ENCODE data around the gene NPAS3. TPM values are rescaled to one million over a fixed set of nuclear protein-coding genes. Genes with fewer than 3 reads are reported as not detected.

Gene NPAS3
- polyA plus RNA-seq, 1 donor, result 1.0 TPM

DNA sequence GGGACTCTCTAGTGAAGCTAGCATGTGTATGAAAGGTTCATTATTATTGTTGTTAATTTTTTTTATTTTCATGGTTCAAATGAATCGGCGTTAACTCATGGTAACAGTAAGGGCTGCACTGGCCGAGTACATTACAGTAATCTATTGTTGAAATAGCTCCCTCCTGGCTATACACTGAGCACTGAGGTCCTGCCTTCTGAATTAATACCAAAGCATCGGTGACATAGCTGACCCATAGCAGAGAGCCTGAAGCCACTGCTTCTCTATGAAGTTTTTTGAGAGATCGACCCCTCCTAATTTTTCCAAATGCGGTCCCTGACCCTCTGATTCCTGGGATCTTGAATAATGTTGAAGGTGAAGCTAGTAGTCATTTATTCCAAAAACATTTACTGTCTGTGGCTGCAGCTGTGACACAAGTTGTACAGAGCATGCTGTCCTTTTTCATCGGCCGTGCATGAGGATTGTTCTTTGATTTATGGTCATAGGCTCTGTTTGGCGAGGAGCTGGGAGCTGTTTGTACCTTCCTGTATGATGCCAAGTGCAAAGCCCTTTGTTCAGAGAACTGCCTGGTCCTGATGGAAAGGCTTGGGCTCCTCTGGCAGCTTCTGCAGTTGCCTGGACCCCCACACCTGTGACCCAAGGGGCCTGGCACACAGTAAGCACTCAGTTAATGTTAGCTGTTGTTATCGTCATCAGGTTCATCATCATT, 525.7 kb downstream of the NPAS3 start:
- Histone ChIP-seq H3K27ac (ENCODE audit: low read length) (no peak overlapping the region), H3K4me3 (ENCODE audit: low read length) (no peak overlapping the region), H3K4me1 (ENCODE audit: control insufficient read depth, insufficient read depth, low read length) (no peaks in the 10 kb centered on the region), H3K9me3 (ENCODE audit: control insufficient read depth, low read depth, low read length) (no peaks in the 10 kb centered on the region), H3K36me3 (ENCODE audit: control insufficient read depth, insufficient read depth, low read length) (no peaks in the 10 kb centered on the region), H3K27me3 (ENCODE audit: control insufficient read depth, insufficient read depth, low read length) (peaks cover 3% of the 10 kb centered on the region)
- 100% methylated on average over 2 of the region's 10 CpGs for WGBS (ENCODE audit: insufficient coverage, low lambda C conversion rate)
- no peak for DNase-seq

DNA sequence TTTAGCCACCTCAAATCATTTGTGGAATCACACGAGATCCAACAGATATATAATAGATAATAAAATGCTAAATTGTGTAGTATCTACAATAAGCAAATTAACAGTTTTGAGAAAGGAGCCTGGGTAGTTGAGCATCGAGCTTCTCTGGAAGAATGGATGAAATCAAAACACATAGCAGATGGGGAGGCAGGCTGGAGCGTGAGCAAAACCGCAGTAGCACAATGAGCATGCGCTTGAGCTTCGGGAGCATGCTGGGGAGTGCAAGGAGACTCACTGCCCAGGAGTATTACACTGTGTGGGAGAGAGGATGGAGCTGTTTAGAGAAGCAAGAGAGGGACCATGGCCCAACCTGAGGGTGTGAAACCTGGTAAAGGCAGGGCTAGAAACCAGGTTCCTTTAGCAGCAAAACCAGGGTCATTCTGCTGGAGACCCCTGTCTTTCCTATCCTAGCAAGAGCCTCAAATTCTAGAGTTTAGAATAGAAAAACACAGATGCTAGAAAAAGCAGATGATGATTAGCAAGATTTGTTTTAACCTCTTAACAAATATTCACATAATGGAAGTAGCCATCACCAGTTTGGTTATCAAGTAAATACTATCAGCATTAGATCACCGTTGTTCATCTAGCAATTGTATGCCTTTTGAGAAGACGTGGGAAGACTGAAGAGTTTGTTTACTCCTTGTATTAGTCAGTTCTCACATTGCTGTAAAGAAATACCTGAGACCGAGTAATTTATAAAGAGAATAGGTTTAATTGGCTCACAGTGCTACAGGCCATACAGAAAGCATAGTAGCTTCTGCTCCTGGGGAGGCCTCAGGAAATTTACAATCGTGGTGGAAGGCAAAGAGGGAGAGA, 527.4 kb downstream of the NPAS3 start:
- no peak for DNase-seq

DNA sequence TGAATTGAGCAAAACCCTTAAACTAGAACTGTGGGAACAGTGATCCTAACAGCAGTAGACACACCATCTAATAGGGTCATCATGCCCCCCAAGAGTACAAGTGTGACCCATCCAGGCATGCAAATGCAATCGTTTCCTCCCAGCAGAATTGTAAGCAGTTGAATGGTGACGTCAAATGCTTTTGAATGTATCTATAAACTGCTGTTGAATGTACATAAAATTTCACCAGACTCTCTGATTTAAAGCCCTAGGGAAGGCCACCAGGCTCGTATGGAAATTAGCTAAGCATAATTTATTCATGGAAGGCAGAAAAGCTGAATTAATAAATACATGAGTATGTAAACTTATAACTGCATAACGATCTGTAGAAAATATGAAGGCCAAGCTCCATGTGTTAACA, 529.3 kb downstream of the NPAS3 start:
- no peak for DNase-seq
- 71% methylated on average over 1 of the region's 4 CpGs for whole genome bisulfite sequencing (ENCODE audit: insufficient coverage, low lambda C conversion rate)
- H3K4me1 ChIP-seq (ENCODE audit: control insufficient read depth, insufficient read depth, low read length), result no peaks in the 10 kb centered on the region

More for the DNA sequence above, 527.4 kb downstream of the NPAS3 start:
- peaks cover 3% of the 10 kb centered on the region for H3K27me3 ChIP-seq (ENCODE audit: control insufficient read depth, insufficient read depth, low read length)
- H3K36me3 ChIP-seq (ENCODE audit: control insufficient read depth, insufficient read depth, low read length), result no peaks in the 10 kb centered on the region
- no CpG with 5 or more reads among the region's 10 CpGs for WGBS (ENCODE audit: insufficient coverage, low lambda C conversion rate)
- H3K4me3 ChIP-seq (ENCODE audit: low read length), result no peak overlapping the region
- H3K4me1 ChIP-seq (ENCODE audit: control insufficient read depth, insufficient read depth, low read length), result no peaks in the 10 kb centered on the region
- no peak overlapping the region for H3K27ac ChIP-seq (ENCODE audit: low read length)
- H3K9me3 ChIP-seq (ENCODE audit: control insufficient read depth, low read depth, low read length), result no peaks in the 10 kb centered on the region

GRCh38 chr14:33469898-33470297, 531.2 kb downstream of the NPAS3 start:
- no peaks in the 10 kb centered on the region for H3K9me3 ChIP-seq (ENCODE audit: control insufficient read depth, low read depth, low read length)
- no peaks in the 10 kb centered on the region for H3K4me1 ChIP-seq (ENCODE audit: control insufficient read depth, insufficient read depth, low read length)
- no peak overlapping the region for H3K4me3 ChIP-seq (ENCODE audit: low read length)
- WGBS (ENCODE audit: insufficient coverage, low lambda C conversion rate), result no CpG with 5 or more reads among the region's 1 CpG
- H3K27ac ChIP-seq (ENCODE audit: low read length), result no peak overlapping the region
- no peaks in the 10 kb centered on the region for H3K36me3 ChIP-seq (ENCODE audit: control insufficient read depth, insufficient read depth, low read length)
- no peak for DNase-seq
- H3K27me3 ChIP-seq (ENCODE audit: control insufficient read depth, insufficient read depth, low read length), result no peaks in the 10 kb centered on the region

More for the DNA sequence above, 529.3 kb downstream of the NPAS3 start:
- Histone ChIP-seq H3K4me3 (ENCODE audit: low read length) (no peak overlapping the region), H3K27ac (ENCODE audit: low read length) (no peak overlapping the region), H3K9me3 (ENCODE audit: control insufficient read depth, low read depth, low read length) (no peaks in the 10 kb centered on the region), H3K27me3 (ENCODE audit: control insufficient read depth, insufficient read depth, low read length) (peaks cover 3% of the 10 kb centered on the region), H3K36me3 (ENCODE audit: control insufficient read depth, insufficient read depth, low read length) (no peaks in the 10 kb centered on the region)

DNA sequence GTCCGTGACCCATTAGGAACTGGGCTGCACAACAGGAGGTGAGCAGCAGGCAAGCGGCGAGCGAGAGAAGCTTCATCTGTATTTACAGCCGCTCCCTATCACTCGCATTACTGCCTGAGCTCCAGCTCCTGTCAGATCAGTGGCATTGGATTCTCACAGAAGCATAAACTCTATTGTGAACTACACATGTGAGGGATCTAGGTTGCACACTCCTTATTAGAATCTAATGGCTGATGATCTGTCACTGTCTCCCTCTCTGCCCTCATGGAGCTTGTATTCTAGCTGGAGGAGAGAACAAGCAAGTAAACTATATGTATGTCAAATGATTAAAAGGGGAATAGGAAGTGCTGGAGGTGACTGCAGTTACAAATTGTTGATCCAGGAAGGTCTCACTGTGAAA, 533.1 kb downstream of the NPAS3 start:
- no peak overlapping the region for H3K27ac ChIP-seq (ENCODE audit: low read length)
- WGBS (ENCODE audit: insufficient coverage, low lambda C conversion rate), result no CpG with 5 or more reads among the region's 6 CpGs
- H3K4me1 ChIP-seq (ENCODE audit: control insufficient read depth, insufficient read depth, low read length), result no peaks in the 10 kb centered on the region
- DNase-seq, result no peak
- no peaks in the 10 kb centered on the region for H3K27me3 ChIP-seq (ENCODE audit: control insufficient read depth, insufficient read depth, low read length)
- no peaks in the 10 kb centered on the region for H3K36me3 ChIP-seq (ENCODE audit: control insufficient read depth, insufficient read depth, low read length)
- H3K4me3 ChIP-seq (ENCODE audit: low read length), result no peak overlapping the region
- no peaks in the 10 kb centered on the region for H3K9me3 ChIP-seq (ENCODE audit: control insufficient read depth, low read depth, low read length)

- Histone ChIP-seq H3K4me1 (ENCODE audit: control insufficient read depth, insufficient read depth, low read length) (no peaks in the 10 kb centered on the region), H3K4me3 (ENCODE audit: low read length) (no peak overlapping the region), H3K36me3 (ENCODE audit: control insufficient read depth, insufficient read depth, low read length) (no peaks in the 10 kb centered on the region), H3K9me3 (ENCODE audit: control insufficient read depth, low read depth, low read length) (no peaks in the 10 kb centered on the region), H3K27ac (ENCODE audit: low read length) (no peak overlapping the region), H3K27me3 (ENCODE audit: control insufficient read depth, insufficient read depth, low read length) (no peaks in the 10 kb centered on the region)
- DNase-seq, result peak; percentile 27 to 40
- no CpG with 5 or more reads among the region's 4 CpGs for WGBS (ENCODE audit: insufficient coverage, low lambda C conversion rate)
Measured at GRCh38 chr14:33475623-33476022, 536.9 kb downstream of the NPAS3 start.

GRCh38 chr14:33477797-33478196, 539.1 kb downstream of the NPAS3 start:
- H3K9me3 ChIP-seq (ENCODE audit: control insufficient read depth, low read depth, low read length), result no peaks in the 10 kb centered on the region
- DNase-seq, result no peak
- peaks cover 2% of the 10 kb centered on the region for H3K27me3 ChIP-seq (ENCODE audit: control insufficient read depth, insufficient read depth, low read length)
- H3K27ac ChIP-seq (ENCODE audit: low read length), result no peak overlapping the region
- no peaks in the 10 kb centered on the region for H3K36me3 ChIP-seq (ENCODE audit: control insufficient read depth, insufficient read depth, low read length)
- no peak overlapping the region for H3K4me3 ChIP-seq (ENCODE audit: low read length)
- WGBS (ENCODE audit: insufficient coverage, low lambda C conversion rate), result 40% methylated on average over 1 of the region's 3 CpGs
- no peaks in the 10 kb centered on the region for H3K4me1 ChIP-seq (ENCODE audit: control insufficient read depth, insufficient read depth, low read length)

GRCh38 chr14:33480071-33480886, 541.6 kb downstream of the NPAS3 start:
- H3K27ac ChIP-seq (ENCODE audit: low read length), result no peak overlapping the region
- DNase-seq, result no peak
- WGBS (ENCODE audit: insufficient coverage, low lambda C conversion rate), result 100% methylated on average over 1 of the region's 9 CpGs

GRCh38 chr14:33480887-33481184, 542.2 kb downstream of the NPAS3 start:
- no peak for DNase-seq
- Histone ChIP-seq H3K36me3 (ENCODE audit: control insufficient read depth, insufficient read depth, low read length) (no peaks in the 10 kb centered on the region), H3K9me3 (ENCODE audit: control insufficient read depth, low read depth, low read length) (no peaks in the 10 kb centered on the region), H3K27ac (ENCODE audit: low read length) (no peak overlapping the region), H3K4me1 (ENCODE audit: control insufficient read depth, insufficient read depth, low read length) (no peaks in the 10 kb centered on the region), H3K4me3 (ENCODE audit: low read length) (no peak overlapping the region), H3K27me3 (ENCODE audit: control insufficient read depth, insufficient read depth, low read length) (peaks cover 8% of the 10 kb centered on the region)
- WGBS (ENCODE audit: insufficient coverage, low lambda C conversion rate), result no CpG with 5 or more reads among the region's 3 CpGs

More at GRCh38 chr14:33480071-33480886, 541.6 kb downstream of the NPAS3 start:
- Histone ChIP-seq H3K4me3 (ENCODE audit: low read length) (no peak overlapping the region), H3K36me3 (ENCODE audit: control insufficient read depth, insufficient read depth, low read length) (no peaks in the 10 kb centered on the region), H3K27me3 (ENCODE audit: control insufficient read depth, insufficient read depth, low read length) (peaks cover 8% of the 10 kb centered on the region), H3K9me3 (ENCODE audit: control insufficient read depth, low read depth, low read length) (no peaks in the 10 kb centered on the region), H3K4me1 (ENCODE audit: control insufficient read depth, insufficient read depth, low read length) (no peaks in the 10 kb centered on the region)

DNA sequence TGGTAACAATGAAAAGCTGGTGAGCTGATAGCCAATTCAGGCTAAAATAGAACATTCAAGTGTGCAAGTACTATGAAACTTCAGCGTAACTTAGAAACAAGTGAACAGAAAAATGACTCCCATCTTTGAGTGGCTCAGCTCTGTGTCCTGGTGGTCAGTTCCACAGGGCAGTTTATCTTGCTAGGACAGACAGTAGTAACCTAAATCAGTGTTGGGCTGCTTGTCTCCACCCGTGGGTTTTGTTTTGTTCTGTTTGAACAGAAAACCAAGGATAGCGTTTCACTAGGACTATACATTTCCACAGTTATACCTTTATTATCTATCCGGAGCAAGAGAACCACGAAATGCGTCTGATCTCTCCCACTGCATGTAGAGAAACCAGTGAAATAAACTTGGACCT, 544.4 kb downstream of the NPAS3 start:
- Histone ChIP-seq H3K9me3 (ENCODE audit: control insufficient read depth, low read depth, low read length) (no peaks in the 10 kb centered on the region), H3K4me3 (ENCODE audit: low read length) (no peak overlapping the region), H3K4me1 (ENCODE audit: control insufficient read depth, insufficient read depth, low read length) (no peaks in the 10 kb centered on the region), H3K27me3 (ENCODE audit: control insufficient read depth, insufficient read depth, low read length) (peaks cover 8% of the 10 kb centered on the region), H3K27ac (ENCODE audit: low read length) (no peak overlapping the region), H3K36me3 (ENCODE audit: control insufficient read depth, insufficient read depth, low read length) (no peaks in the 10 kb centered on the region)
- DNase-seq, result no peak
- WGBS (ENCODE audit: insufficient coverage, low lambda C conversion rate), result no CpG with 5 or more reads among the region's 6 CpGs
